ENCODE data around the gene NUFIP2.

DNA sequence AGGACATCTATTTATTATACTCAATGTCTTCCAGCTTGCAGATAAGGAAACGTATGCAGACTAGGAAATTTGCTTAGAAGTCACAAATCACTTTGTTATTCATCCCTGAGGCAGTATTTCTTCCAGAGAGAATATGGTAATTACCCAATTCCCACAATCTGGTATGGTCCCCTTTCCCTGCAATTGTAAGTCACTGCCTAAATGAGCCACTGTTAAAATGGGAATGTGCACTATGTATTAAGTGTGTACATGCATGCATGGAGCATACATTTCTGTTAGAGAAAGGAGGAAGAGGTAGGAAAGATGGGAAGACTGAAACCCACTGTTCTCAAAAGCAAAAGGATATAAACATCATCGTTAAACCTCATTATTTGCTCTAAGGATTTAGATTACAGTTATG is 10.0 kb downstream of the NUFIP2 start:
- TF ChIP-seq, protein P1, sequence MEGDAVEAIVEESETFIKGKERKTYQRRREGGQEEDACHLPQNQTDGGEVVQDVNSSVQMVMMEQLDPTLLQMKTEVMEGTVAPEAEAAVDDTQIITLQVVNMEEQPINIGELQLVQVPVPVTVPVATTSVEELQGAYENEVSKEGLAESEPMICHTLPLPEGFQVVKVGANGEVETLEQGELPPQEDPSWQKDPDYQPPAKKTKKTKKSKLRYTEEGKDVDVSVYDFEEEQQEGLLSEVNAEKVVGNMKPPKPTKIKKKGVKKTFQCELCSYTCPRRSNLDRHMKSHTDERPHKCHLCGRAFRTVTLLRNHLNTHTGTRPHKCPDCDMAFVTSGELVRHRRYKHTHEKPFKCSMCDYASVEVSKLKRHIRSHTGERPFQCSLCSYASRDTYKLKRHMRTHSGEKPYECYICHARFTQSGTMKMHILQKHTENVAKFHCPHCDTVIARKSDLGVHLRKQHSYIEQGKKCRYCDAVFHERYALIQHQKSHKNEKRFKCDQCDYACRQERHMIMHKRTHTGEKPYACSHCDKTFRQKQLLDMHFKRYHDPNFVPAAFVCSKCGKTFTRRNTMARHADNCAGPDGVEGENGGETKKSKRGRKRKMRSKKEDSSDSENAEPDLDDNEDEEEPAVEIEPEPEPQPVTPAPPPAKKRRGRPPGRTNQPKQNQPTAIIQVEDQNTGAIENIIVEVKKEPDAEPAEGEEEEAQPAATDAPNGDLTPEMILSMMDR (conservative IDR thresholded peaks at IDR 0.05; ENCODE audit: low read depth, low read length): no peak
- no peak for TF ChIP-seq EZH2 (IDR thresholded peaks at IDR 0.05; ENCODE audit: borderline replicate concordance, low read depth, low read length, poor library complexity, severe bottlenecking)

Data from A673 (cell line).